Natural killer cell treated with Interleukin-12 subunit alpha and Interleukin-12 subunit beta and Interleukin-15 and Interleukin-18, amount 100 ng/mL, for 72 hours (primary cell): ENCODE results near the gene EXOC4. TPM values are rescaled to one million over a fixed set of nuclear protein-coding genes. Genes with fewer than 3 reads are reported as not detected.
A peak's percentile ranks its signal among the peaks of the same experiment; 100 is the strongest.

Source experiments
- ATAC-seq, 2 donors: fragments of 150-1000 bp; cut with Tn5 transposase in 1 of 2; sonication (Bioruptor Pico), chemical (Tn5 transposase) in 1 of 2; 2 replicates each; pipeline ENCODE4 v1.10.0; 2021
- DNase-seq: peaks from one replicate; pipeline ENCODE4 v3.0.0; 2022; ENCODE audit warnings: low spot score
- H3K27ac Mint-ChIP-seq, 2 donors: 1 replicate in 1 of 2; 2 replicates in 1 of 2; pipeline ENCODE4 v1.8.0; 2022; ENCODE audit warnings: mixed read lengths in 2 of 2, mild to moderate bottlenecking in 1 of 2, moderate library complexity in 1 of 2
- H3K27me3 Mint-ChIP-seq, 2 donors: 1 replicate in 1 of 2; 2 replicates in 1 of 2; pipeline ENCODE4 v1.8.0; 2022; ENCODE audit warnings: mixed read lengths in 2 of 2
- H3K36me3 Mint-ChIP-seq: one replicate; pipeline ENCODE4 v1.8.0; 2022; ENCODE audit warnings: mixed read lengths
- H3K4me1 Mint-ChIP-seq, 2 donors: 1 replicate in 1 of 2; 2 replicates in 1 of 2; pipeline ENCODE4 v1.8.0; 2022; ENCODE audit warnings: low read depth in 2 of 2, mixed read lengths in 2 of 2, mild to moderate bottlenecking in 1 of 2
- H3K4me3 Mint-ChIP-seq: one replicate; pipeline ENCODE4 v1.8.0; 2022; ENCODE audit warnings: mixed read lengths
- H3K9me3 Mint-ChIP-seq: 2 replicates; pipeline ENCODE4 v1.8.0; 2022; ENCODE audit warnings: mixed read lengths
- total RNA-seq, 2 donors: library from RNA; stranded (reverse); gene quantifications; one replicate each; pipeline ENCODE4 v1.2.3, GENCODE V29; 2022

Gene EXOC4
- total RNA-seq, 2 donors from 2014 or later: 78.5 to 107 TPM

DNA sequence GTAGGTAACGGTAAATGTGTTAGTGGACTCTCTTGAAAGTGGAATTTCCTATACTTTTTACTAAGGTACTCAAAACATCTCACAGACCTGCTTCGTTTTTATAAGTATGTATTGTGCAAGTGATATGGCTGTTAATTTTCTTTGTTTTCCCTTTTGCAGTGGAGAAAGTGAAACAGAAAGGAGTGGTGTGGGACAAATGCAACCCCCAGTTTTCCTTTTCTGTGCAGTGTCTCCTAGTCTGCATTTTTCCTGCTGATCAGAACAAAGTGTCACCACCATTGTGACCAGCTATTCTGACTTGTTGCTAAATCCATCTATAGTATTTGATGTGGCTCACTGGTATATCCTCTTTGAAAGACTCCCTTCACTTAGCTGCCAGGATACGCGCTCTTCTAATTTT, 410.0 kb downstream of the EXOC4 start:
- Mint-ChIP-seq H3K36me3 (peaks cover 9% of the 10 kb centered on the region), H3K4me1 (peaks cover 15 to 27% of the 10 kb centered on the region in 2 donors), H3K27me3 (no peaks in the 10 kb centered on the region), H3K4me3 (no peak overlapping the region), H3K9me3 (no peaks in the 10 kb centered on the region), H3K27ac (peak overlapping the region in 1 of 2 donors; percentile 42)
- ATAC-seq: peak in 1 of 2 donors; percentile 69
- DNase-seq: no peak

- H3K27me3 Mint-ChIP-seq: no peaks in the 10 kb centered on the region
- no peak for DNase-seq
- peaks cover 9% of the 10 kb centered on the region for H3K36me3 Mint-ChIP-seq
- peaks cover 10 to 27% of the 10 kb centered on the region in 2 donors for H3K4me1 Mint-ChIP-seq
- H3K27ac Mint-ChIP-seq: peak overlapping the region in 1 of 2 donors; percentile 42
- ATAC-seq: no peak
- H3K4me3 Mint-ChIP-seq: no peak overlapping the region
- H3K9me3 Mint-ChIP-seq: no peaks in the 10 kb centered on the region
Observed at GRCh38 chr7:133664528-133664927, 411.6 kb downstream of the EXOC4 start.

DNA sequence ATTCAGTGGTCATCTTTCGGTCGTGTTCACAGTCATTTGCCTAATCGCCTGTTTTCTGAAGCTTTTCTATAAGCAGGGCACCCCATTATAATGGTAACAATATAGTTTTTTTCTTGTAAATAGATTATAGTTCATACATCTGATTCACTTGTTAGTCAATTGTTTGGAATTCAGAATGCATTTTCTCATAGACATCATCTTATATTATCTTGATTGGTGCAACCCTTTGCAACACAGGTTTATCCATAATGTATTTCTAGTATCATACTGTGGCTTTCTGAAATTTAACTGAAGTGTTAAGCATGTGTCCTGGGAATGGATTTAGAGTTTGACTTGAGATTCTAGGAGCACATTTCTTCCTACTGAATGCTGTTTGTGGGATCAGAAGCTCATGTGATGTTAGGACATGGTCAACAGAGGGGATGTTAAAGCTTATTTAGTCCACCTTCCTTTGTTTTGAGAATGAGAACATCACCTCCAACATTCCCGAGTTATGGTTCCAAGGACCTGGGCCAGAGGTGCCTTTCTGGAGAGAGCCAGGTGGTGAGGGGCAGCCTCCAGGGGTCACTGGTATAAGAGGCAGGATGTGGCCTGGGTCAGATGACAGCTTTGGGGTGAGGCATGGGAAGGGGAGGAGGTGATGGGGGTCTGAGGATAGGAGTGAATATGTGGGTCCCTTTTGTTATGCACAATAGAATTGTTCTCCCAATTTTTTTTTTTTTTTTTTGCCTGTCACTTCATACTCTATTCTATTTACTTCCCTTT, 415.6 kb downstream of the EXOC4 start:
- Mint-ChIP-seq H3K4me1 (peaks cover 2 to 19% of the 10 kb centered on the region in 2 donors), H3K4me3 (no peak overlapping the region), H3K27me3 (no peaks in the 10 kb centered on the region), H3K36me3 (peaks cover 9% of the 10 kb centered on the region), H3K27ac (no peak overlapping the region), H3K9me3 (no peaks in the 10 kb centered on the region)
- no peak for ATAC-seq
- DNase-seq: no peak

DNA sequence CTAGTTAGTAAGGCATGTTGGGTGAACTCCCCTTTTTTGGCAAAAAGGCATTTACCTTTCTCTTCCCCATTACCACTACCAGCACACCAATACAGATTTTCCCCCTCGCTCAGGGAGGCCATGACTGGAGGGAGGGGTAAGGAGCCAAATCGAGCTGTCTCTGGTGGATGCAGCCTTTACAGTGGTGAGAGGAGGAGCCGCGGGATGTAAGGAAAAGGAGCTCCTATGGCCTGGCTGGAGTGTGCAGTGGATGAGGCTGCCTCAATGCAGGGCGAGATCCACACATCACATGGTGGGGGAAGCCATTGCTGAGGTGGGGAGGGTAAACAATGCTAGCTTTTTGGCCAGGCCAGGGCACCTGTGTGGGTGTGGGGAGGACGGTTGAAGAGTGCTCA, 416.2 kb downstream of the EXOC4 start:
- no peak for DNase-seq
- no peak overlapping the region for H3K4me3 Mint-ChIP-seq
- no peaks in the 10 kb centered on the region for H3K9me3 Mint-ChIP-seq
- H3K27ac Mint-ChIP-seq: no peak overlapping the region
- no peaks in the 10 kb centered on the region for H3K27me3 Mint-ChIP-seq
- peaks cover 0 to 17% of the 10 kb centered on the region in 2 donors for H3K4me1 Mint-ChIP-seq
- no peak for ATAC-seq
- peaks cover 4% of the 10 kb centered on the region for H3K36me3 Mint-ChIP-seq

GRCh38 chr7:133670250-133670649, 417.4 kb downstream of the EXOC4 start:
- no peak overlapping the region for H3K27ac Mint-ChIP-seq
- ATAC-seq: no peak
- H3K27me3 Mint-ChIP-seq: no peaks in the 10 kb centered on the region
- H3K4me1 Mint-ChIP-seq: peaks cover 0 to 12% of the 10 kb centered on the region in 2 donors
- no peak for DNase-seq
- H3K4me3 Mint-ChIP-seq: no peak overlapping the region
- H3K36me3 Mint-ChIP-seq: peaks cover 4% of the 10 kb centered on the region
- no peaks in the 10 kb centered on the region for H3K9me3 Mint-ChIP-seq

GRCh38 chr7:133672866-133673265, 420.0 kb downstream of the EXOC4 start:
- Mint-ChIP-seq H3K27me3 (no peaks in the 10 kb centered on the region), H3K36me3 (peaks cover 4% of the 10 kb centered on the region), H3K9me3 (no peaks in the 10 kb centered on the region), H3K4me1 (peaks cover 0 to 12% of the 10 kb centered on the region in 2 donors), H3K27ac (no peak overlapping the region), H3K4me3 (no peak overlapping the region)
- DNase-seq (no peak), ATAC-seq (no peak)

GRCh38 chr7:133674079-133674763, 421.3 kb downstream of the EXOC4 start:
- Mint-ChIP-seq H3K4me3 (no peak overlapping the region), H3K27ac (no peak overlapping the region), H3K27me3 (no peaks in the 10 kb centered on the region), H3K4me1 (peaks cover 0 to 5% of the 10 kb centered on the region in 2 donors), H3K9me3 (no peaks in the 10 kb centered on the region), H3K36me3 (peaks cover 4% of the 10 kb centered on the region)
- ATAC-seq: no peak
- DNase-seq: no peak

GRCh38 chr7:133675510-133676218, 422.8 kb downstream of the EXOC4 start:
- Mint-ChIP-seq H3K36me3 (peaks cover 4% of the 10 kb centered on the region), H3K27me3 (no peaks in the 10 kb centered on the region), H3K4me3 (no peak overlapping the region), H3K27ac (no peak overlapping the region), H3K4me1 (peaks cover 0 to 2% of the 10 kb centered on the region in 2 donors), H3K9me3 (no peaks in the 10 kb centered on the region)
- no peak for DNase-seq
- ATAC-seq: no peak

- no peak for DNase-seq
- no peaks in the 10 kb centered on the region for H3K27me3 Mint-ChIP-seq
- no peak for ATAC-seq
- H3K4me3 Mint-ChIP-seq: no peak overlapping the region
- no peak overlapping the region for H3K27ac Mint-ChIP-seq
- H3K4me1 Mint-ChIP-seq: no peaks in the 10 kb centered on the region
- H3K9me3 Mint-ChIP-seq: no peaks in the 10 kb centered on the region
- no peaks in the 10 kb centered on the region for H3K36me3 Mint-ChIP-seq
Observed at GRCh38 chr7:133676805-133677370, 424.0 kb downstream of the EXOC4 start.

DNA sequence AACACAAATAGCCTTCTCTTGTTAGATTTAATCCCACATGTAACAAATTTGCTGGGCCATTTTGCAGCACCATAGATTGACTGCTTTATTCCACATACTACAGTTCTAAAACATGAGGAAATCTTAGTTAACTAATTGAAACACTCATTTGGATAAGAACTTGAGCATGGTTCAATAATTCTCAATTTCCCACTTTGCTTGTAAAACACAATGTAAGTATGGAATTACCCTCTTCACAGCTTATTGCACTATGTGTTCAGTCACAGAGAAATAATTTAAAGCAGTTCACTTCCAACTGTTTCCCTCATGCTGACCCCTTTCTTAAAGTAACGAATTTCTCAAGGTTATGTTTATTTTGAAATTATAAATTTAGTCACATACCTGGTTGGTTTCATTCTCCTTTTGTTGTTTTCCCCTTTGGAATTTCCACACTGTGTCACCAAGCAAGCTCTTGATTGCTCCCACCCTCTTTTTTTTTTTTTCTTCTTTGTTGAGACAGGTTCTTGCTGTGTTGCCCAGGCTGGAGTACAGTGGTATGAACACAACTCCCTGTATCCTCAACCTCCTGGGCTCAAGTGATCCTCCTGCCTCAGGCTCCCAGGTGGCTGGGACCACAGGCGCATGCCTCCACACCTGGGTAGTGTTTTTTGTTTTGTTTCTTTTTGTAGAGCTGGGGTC, 425.4 kb downstream of the EXOC4 start:
- H3K4me3 Mint-ChIP-seq: no peak overlapping the region
- H3K4me1 Mint-ChIP-seq: no peaks in the 10 kb centered on the region
- no peaks in the 10 kb centered on the region for H3K36me3 Mint-ChIP-seq
- no peak for ATAC-seq
- no peaks in the 10 kb centered on the region for H3K27me3 Mint-ChIP-seq
- no peak overlapping the region for H3K27ac Mint-ChIP-seq
- no peak for DNase-seq
- H3K9me3 Mint-ChIP-seq: no peaks in the 10 kb centered on the region

- no peak for ATAC-seq
- H3K36me3 Mint-ChIP-seq: no peaks in the 10 kb centered on the region
- no peak overlapping the region for H3K27ac Mint-ChIP-seq
- no peaks in the 10 kb centered on the region for H3K27me3 Mint-ChIP-seq
- no peaks in the 10 kb centered on the region for H3K9me3 Mint-ChIP-seq
- H3K4me1 Mint-ChIP-seq: no peaks in the 10 kb centered on the region
- no peak overlapping the region for H3K4me3 Mint-ChIP-seq
- no peak for DNase-seq
Observed at GRCh38 chr7:133679977-133680376, 427.1 kb downstream of the EXOC4 start.

DNA sequence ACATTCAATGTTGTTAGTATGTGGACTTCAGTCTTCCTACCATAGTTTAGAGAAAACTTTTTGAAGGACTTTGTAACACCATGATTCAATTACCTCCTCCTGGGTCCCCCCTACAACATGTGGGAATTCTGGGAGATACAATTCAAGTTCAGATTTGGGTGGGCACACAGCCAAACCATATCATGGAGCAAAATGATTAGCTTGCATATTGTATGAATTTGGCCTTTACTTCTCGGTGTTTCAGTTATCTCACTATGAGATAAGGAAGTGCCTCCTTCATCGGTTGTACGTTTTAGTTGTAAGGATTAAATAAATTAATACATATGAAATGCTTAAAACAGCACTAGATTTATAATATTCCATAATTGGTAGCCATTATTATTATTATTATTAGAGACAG, 428.7 kb downstream of the EXOC4 start:
- ATAC-seq: no peak
- no peak overlapping the region for H3K27ac Mint-ChIP-seq
- no peaks in the 10 kb centered on the region for H3K36me3 Mint-ChIP-seq
- no peak overlapping the region for H3K4me3 Mint-ChIP-seq
- no peaks in the 10 kb centered on the region for H3K27me3 Mint-ChIP-seq
- DNase-seq: no peak
- no peaks in the 10 kb centered on the region for H3K4me1 Mint-ChIP-seq
- no peaks in the 10 kb centered on the region for H3K9me3 Mint-ChIP-seq

GRCh38 chr7:133682364-133683181, 429.7 kb downstream of the EXOC4 start:
- H3K4me3 Mint-ChIP-seq: no peak overlapping the region
- no peaks in the 10 kb centered on the region for H3K36me3 Mint-ChIP-seq
- no peaks in the 10 kb centered on the region for H3K4me1 Mint-ChIP-seq
- ATAC-seq (no peak), DNase-seq (no peak)
- no peaks in the 10 kb centered on the region for H3K27me3 Mint-ChIP-seq
- no peak overlapping the region for H3K27ac Mint-ChIP-seq
- H3K9me3 Mint-ChIP-seq: no peaks in the 10 kb centered on the region
